Lung (tissue), 16 donors: ENCODE results near the gene TWNK. TPM values are rescaled to one million over a fixed set of nuclear protein-coding genes. Genes with fewer than 3 reads are reported as not detected.

Source experiments
- ATAC-seq: fragments of 200-7000 bp; cut with Tn5 transposase; one replicate; pipeline ENCODE4 v1.9.1; 2020; ENCODE audit warnings: moderate number of reproducible peaks; ENCODE audit not compliant: insufficient read depth, low FRiP score
- DNase-seq, 3 donors: peaks; one replicate each; pipeline ENCODE4 v3.0.0-alpha.2; 2013 to 2017
- H3K27ac ChIP-seq, 2 donors: one replicate each; pipeline ENCODE4 v1.5.1; 2013; ENCODE audit warnings: mild to moderate bottlenecking in 2 of 2, moderate library complexity in 2 of 2, control low read depth in 1 of 2, inconsistent platforms in 1 of 2, low read depth in 1 of 2, low read length in 1 of 2
- H3K27me3 ChIP-seq, 3 donors: one replicate each; pipeline ENCODE4 v1.5.1; 2013; ENCODE audit warnings: low read length in 2 of 3; ENCODE audit not compliant: control insufficient read depth in 3 of 3, insufficient read depth in 3 of 3
- H3K36me3 ChIP-seq, 4 donors: one replicate each; pipeline ENCODE4 v1.5.1; 2013; ENCODE audit warnings: low read length in 4 of 4, mild to moderate bottlenecking in 1 of 4, moderate library complexity in 1 of 4; ENCODE audit not compliant: control insufficient read depth in 4 of 4, insufficient read depth in 4 of 4
- H3K4me1 ChIP-seq, 5 donors: one replicate each; pipeline ENCODE4 v1.5.1; 2013; ENCODE audit warnings: low read length in 5 of 5, mild to moderate bottlenecking in 2 of 5, moderate library complexity in 1 of 5; ENCODE audit not compliant: control insufficient read depth in 5 of 5, insufficient read depth in 5 of 5
- H3K4me3 ChIP-seq: one replicate; pipeline ENCODE4 v1.5.1; 2013; ENCODE audit warnings: mild to moderate bottlenecking, control low read depth, moderate library complexity
- H3K9ac ChIP-seq, 2 donors: one replicate each; pipeline ENCODE4 v1.5.1; 2013; ENCODE audit warnings: low read length in 2 of 2, control low read depth in 1 of 2; ENCODE audit not compliant: insufficient read depth in 1 of 2
- H3K9me3 ChIP-seq, 4 donors: one replicate each; pipeline ENCODE4 v1.5.1; 2013; ENCODE audit warnings: low read length in 3 of 4, mild to moderate bottlenecking in 1 of 4, moderate library complexity in 1 of 4; ENCODE audit not compliant: control insufficient read depth in 4 of 4, insufficient read depth in 3 of 4
- CTCF ChIP-seq: IDR thresholded peaks from 2 replicates; pipeline ENCODE4 v1.5.1; 2012; ENCODE audit warnings: mild to moderate bottlenecking; ENCODE audit errors: control extremely low read depth, extremely low read depth
- WGBS, 2 donors: extraction: QIAGEN DNeasy Blood & Tissue Kit; methylation state at CpG; one replicate each; pipeline ENCODE4 v1.1.7; 2013; 5-methylcytosine and 5-hydroxymethylcytosine counted together
- long read RNA-seq, 5 donors: transcript quantifications; one replicate each; lab custom pipeline, GENCODE V29; 2026
- polyA plus RNA-seq, 2 donors: library from polyadenylated mRNA; stranded (reverse); fragments of 200-250 nt; gene quantifications; one replicate each; pipeline ENCODE4 v1.2.1, GENCODE V29; 2013
- total RNA-seq, 2 donors: library from RNA; depleted of rRNA in 1 of 2; stranded (reverse); fragments of >200 nt in 1 of 2; gene quantifications; one replicate each; pipeline ENCODE4 v1.2.1, GENCODE V29; 2014 to 2021
- donor health status: control.
- donor health status: control.
- donor health status: Bipolar disorder and iron deficiency.
- donor health status: healthy.
- donor health status: DM: yes; HTN: yes; CAD: no.

The TWNK gene
- total RNA-seq (1 to 10 TPM; 3.9 to 6.8 TPM), polyA plus RNA-seq (1 to 10 TPM; 4.4 to 8.3 TPM)
- long read RNA-seq, donor 1, partial matches to known transcripts, result 0 of 3 reads
- long read RNA-seq, donor 1, other reads (novel, unspliced or antisense), result 0 of 3 reads
- long read RNA-seq, donor 2, result 0 reads
- long read RNA-seq, donor 3, partial matches to known transcripts, result 0 of 1 reads
- long read RNA-seq, donor 3, other reads (novel, unspliced or antisense), result 0 of 1 reads
- long read RNA-seq, donor 4, partial matches to known transcripts, result 0 of 2 reads
- long read RNA-seq, donor 4, other reads (novel, unspliced or antisense), result 0 of 2 reads
- long read RNA-seq, donor 5, partial matches to known transcripts, result 0 of 1 reads
- long read RNA-seq, donor 5, other reads (novel, unspliced or antisense), result 0 of 1 reads

- Histone ChIP-seq H3K27me3 (no peaks in the 10 kb centered on the region), H3K36me3 (peaks cover 6 to 32% (median 24%) of the 10 kb centered on the region in 4 donors), H3K4me1 (peaks cover 7 to 21% (median 10%) of the 10 kb centered on the region in 5 donors), H3K27ac (peak within 1 kb of the TSS; percentile 80 to 84), H3K9ac (peak within 1 kb of the TSS in 1 of 2 donors; percentile 7), H3K4me3 (peak within 1 kb of the TSS; percentile 82), H3K9me3 (no peaks in the 10 kb centered on the region)
- TF ChIP-seq CTCF, result no peak
- DNase-seq (peak; percentile 84 to 88 (median 85)), ATAC-seq (peak; percentile 80)
- WGBS, 2 donors, result 1% methylated on average over 73 to 75 of the region's 75 CpGs
These were observed at the start of gene TWNK, which contains the start of gene MRPL43 for GRCh38 chr10:100986952-100987684. Gene TWNK, plus strand, starts transcription at chr10:100987543. Its CDS starts 668 bp downstream, at chr10:100988211. Gene MRPL43, minus strand, starts transcription at chr10:100987497. Its CDS starts 54 bp downstream, at chr10:100987443.

GRCh38 chr10:100939763-100940344 lies 47.5 kb upstream of the TWNK start:
- Histone ChIP-seq H3K36me3 (peaks cover 21 to 44% (median 25%) of the 10 kb centered on the region in 4 donors), H3K9me3 (no peaks in the 10 kb centered on the region), H3K27ac (no peak overlapping the region), H3K4me3 (no peak overlapping the region), H3K9ac (no peak overlapping the region), H3K4me1 (no peaks in the 10 kb centered on the region), H3K27me3 (no peaks in the 10 kb centered on the region)
- TF ChIP-seq CTCF, result no peak
- ATAC-seq (no peak), DNase-seq (no peak)

- H3K9ac ChIP-seq, result no peak overlapping the region
- no peaks in the 10 kb centered on the region for H3K9me3 ChIP-seq
- no peak overlapping the region for H3K27ac ChIP-seq
- no peaks in the 10 kb centered on the region for H3K27me3 ChIP-seq
- 94 to 98% methylated on average over 3 of the region's 3 CpGs for WGBS, 2 donors
- DNase-seq (no peak), ATAC-seq (no peak)
- H3K36me3 ChIP-seq, result peaks cover 23 to 60% (median 31%) of the 10 kb centered on the region in 4 donors
- no peaks in the 10 kb centered on the region for H3K4me1 ChIP-seq
- no peak for TF ChIP-seq CTCF
- H3K4me3 ChIP-seq, result no peak overlapping the region
These were observed 45.1 kb upstream of the TWNK start for GRCh38 chr10:100942229-100942628.
